DND-41 (cell line): ENCODE measurements around the gene OR10H3.

Experiments used
- ATAC-seq: fragments of 200-7000 bp; cut with Tn5 transposase; 3 replicates; pipeline ENCODE4 v1.9.1; 2021; ENCODE audit warnings: low read depth; ENCODE audit not compliant: insufficient read depth
- DNase-seq: peaks from one replicate; pipeline ENCODE4 v3.0.0-alpha.2; 2020
- H2AFZ ChIP-seq: 2 replicates; pipeline ENCODE4 v1.6.0; 2012; ENCODE audit warnings: low read depth, low read length
- H3K27ac ChIP-seq: 2 replicates; pipeline ENCODE4 v1.5.1; 2012; ENCODE audit warnings: low read length, inconsistent platforms
- H3K27me3 ChIP-seq: fragments of 200-600 bp; sonication (generic); 2 replicates; pipeline ENCODE4 v1.6.0; 2012; ENCODE audit warnings: low read length, mild to moderate bottlenecking, inconsistent platforms; ENCODE audit not compliant: insufficient read depth, poor library complexity
- H3K36me3 ChIP-seq: 2 replicates; pipeline ENCODE4 v1.5.1; 2012; ENCODE audit warnings: low read length, inconsistent platforms; ENCODE audit not compliant: insufficient read depth
- H3K4me1 ChIP-seq: 2 replicates; pipeline ENCODE4 v1.5.1; 2012; ENCODE audit warnings: mild to moderate bottlenecking, low read length; ENCODE audit not compliant: insufficient read depth
- H3K4me2 ChIP-seq: 2 replicates; pipeline ENCODE4 v1.6.0; 2012; ENCODE audit warnings: mild to moderate bottlenecking, moderate library complexity, low read length, inconsistent platforms; ENCODE audit not compliant: insufficient read depth
- H3K4me3 ChIP-seq, 2 experiments: fragments of 200-600 bp in 1 of 2; shearing (Covaris generic) in 1 of 2; 2 replicates each; pipeline ENCODE4 v1.5.1; 2012 to 2016; ENCODE audit warnings: inconsistent platforms in 2 of 2, low read length in 2 of 2, mild to moderate bottlenecking in 2 of 2, low read depth in 1 of 2, moderate library complexity in 1 of 2
- H3K79me2 ChIP-seq: 2 replicates; pipeline ENCODE4 v1.6.0; 2012; ENCODE audit warnings: low read length, inconsistent platforms; ENCODE audit not compliant: insufficient read depth
- H3K9ac ChIP-seq: 2 replicates; pipeline ENCODE4 v1.6.0; 2012; ENCODE audit warnings: low read depth, mild to moderate bottlenecking, inconsistent platforms, low read length, moderate library complexity
- H3K9me3 ChIP-seq: 2 replicates; pipeline ENCODE4 v1.5.1; 2012; ENCODE audit warnings: low read length, moderate library complexity, mild to moderate bottlenecking, inconsistent platforms; ENCODE audit not compliant: insufficient read depth, severe bottlenecking
- H4K20me1 ChIP-seq: 2 replicates; pipeline ENCODE4 v1.6.0; 2012; ENCODE audit warnings: low read length; ENCODE audit not compliant: insufficient read depth
- CTCF ChIP-seq: IDR thresholded peaks from 2 replicates; pipeline ENCODE4 v1.5.1; 2012; ENCODE audit warnings: borderline replicate concordance, low read length, moderate library complexity, mild to moderate bottlenecking; ENCODE audit not compliant: poor library complexity, severe bottlenecking; ENCODE audit errors: extremely low read depth
- EZH2 ChIP-seq: IDR thresholded peaks from 3 replicates; pipeline ENCODE4 v1.6.1; 2012; ENCODE audit warnings: borderline replicate concordance, low read depth, mild to moderate bottlenecking, moderate library complexity, low read length, inconsistent platforms; ENCODE audit not compliant: severe bottlenecking

Gene OR10H3

GRCh38 chr19:15721268-15721667 is 16.5 kb upstream of the OR10H3 start:
- no peak overlapping the region for H3K4me2 ChIP-seq
- no peak overlapping the region for H2AFZ ChIP-seq
- no peak overlapping the region for H3K27ac ChIP-seq
- H3K27me3 ChIP-seq = no peaks in the 10 kb centered on the region
- no peaks in the 10 kb centered on the region for H3K4me1 ChIP-seq
- no peak overlapping the region for H3K9ac ChIP-seq
- H4K20me1 ChIP-seq = peaks cover 3% of the 10 kb centered on the region; the same call in 1 of the 2 replicates
- no peak for TF ChIP-seq CTCF
- TF ChIP-seq EZH2 = no peak
- H3K79me2 ChIP-seq = no peaks in the 10 kb centered on the region
- no peaks in the 10 kb centered on the region for H3K36me3 ChIP-seq
- DNase-seq = no peak
- H3K4me3 ChIP-seq = no peak overlapping the region
- no peak for ATAC-seq
- no peaks in the 10 kb centered on the region for H3K9me3 ChIP-seq

DNA sequence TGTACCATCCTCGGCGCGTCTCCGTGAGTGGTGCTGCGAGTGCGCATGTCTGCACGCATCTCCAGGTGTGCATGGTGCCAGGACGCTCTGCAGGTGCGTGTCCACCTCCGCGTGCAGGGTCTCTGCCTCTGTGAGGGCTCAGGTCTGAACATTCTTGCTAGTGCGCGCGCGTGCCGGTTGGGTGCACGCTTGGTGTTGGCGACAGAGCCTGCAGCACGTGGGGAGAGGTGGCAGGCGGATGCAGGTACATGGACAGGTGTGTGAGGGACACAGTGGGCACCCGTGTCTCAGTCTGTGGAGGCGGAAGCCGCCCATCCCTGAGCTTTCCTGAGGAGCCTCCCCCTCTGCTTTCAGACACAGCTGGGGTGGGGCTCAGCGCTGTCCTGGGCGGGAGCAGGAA is 14.8 kb upstream of the OR10H3 start:
- H3K9me3 ChIP-seq = no peaks in the 10 kb centered on the region
- no peak overlapping the region for H3K27ac ChIP-seq
- H2AFZ ChIP-seq = no peak overlapping the region
- H3K27me3 ChIP-seq = no peaks in the 10 kb centered on the region
- no peaks in the 10 kb centered on the region for H3K4me1 ChIP-seq
- H4K20me1 ChIP-seq = peaks cover 1% of the 10 kb centered on the region; the same call in 1 of the 2 replicates
- no peak overlapping the region for H3K4me2 ChIP-seq
- no peak for DNase-seq
- no peak for ATAC-seq
- no peaks in the 10 kb centered on the region for H3K79me2 ChIP-seq
- TF ChIP-seq EZH2 (no peak), CTCF (no peak)
- no peaks in the 10 kb centered on the region for H3K36me3 ChIP-seq
- H3K4me3 ChIP-seq = no peak overlapping the region
- no peak overlapping the region for H3K9ac ChIP-seq

DNA sequence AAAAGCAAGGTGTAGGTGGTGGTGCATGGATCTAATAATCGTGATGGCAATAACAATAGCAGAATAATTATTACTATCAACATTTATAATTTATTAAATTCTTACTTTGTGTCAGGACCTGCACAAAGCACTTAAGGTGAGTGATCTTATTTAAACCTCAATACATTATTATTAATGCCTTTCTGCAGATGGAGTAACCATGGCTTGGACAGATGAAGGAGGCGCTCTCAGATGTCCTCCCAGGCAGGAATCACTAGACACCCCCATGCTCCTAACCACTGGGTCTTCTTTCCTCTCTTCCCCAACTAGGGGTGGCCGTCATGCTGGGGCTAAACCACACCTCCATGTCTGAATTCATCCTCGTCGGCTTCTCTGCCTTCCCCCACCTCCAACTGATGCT is 10.1 kb upstream of the OR10H3 start, which contains the start of gene OR10H2:
OR10H2 (plus strand) TSS at position 301 of the 400 bp plus-strand sequence; CDS start at position 321, 20 bp downstream.
- no peaks in the 10 kb centered on the region for H3K9me3 ChIP-seq
- TF ChIP-seq EZH2 = no peak
- no peak for TF ChIP-seq CTCF
- no peaks in the 10 kb centered on the region for H3K27me3 ChIP-seq
- H4K20me1 ChIP-seq = no peaks in the 10 kb centered on the region
- ATAC-seq (no peak), DNase-seq (no peak)
- no peaks in the 10 kb centered on the region for H3K4me1 ChIP-seq
- no peak within 1 kb of the TSS for H3K9ac ChIP-seq
- no peak within 1 kb of the TSS for H3K4me2 ChIP-seq
- H3K36me3 ChIP-seq = no peaks in the 10 kb centered on the region
- H2AFZ ChIP-seq = no peak within 1 kb of the TSS
- no peak within 1 kb of the TSS for H3K27ac ChIP-seq
- H3K4me3 ChIP-seq = no peak within 1 kb of the TSS
- no peaks in the 10 kb centered on the region for H3K79me2 ChIP-seq

GRCh38 chr19:15730538-15730937 is 7.2 kb upstream of the OR10H3 start:
- DNase-seq (no peak), ATAC-seq (no peak)
- Histone ChIP-seq H3K9ac (no peak overlapping the region), H3K36me3 (no peaks in the 10 kb centered on the region), H3K79me2 (no peaks in the 10 kb centered on the region), H2AFZ (no peak overlapping the region), H4K20me1 (no peaks in the 10 kb centered on the region), H3K27ac (no peak overlapping the region), H3K27me3 (no peaks in the 10 kb centered on the region), H3K4me3 (no peak overlapping the region), H3K9me3 (no peaks in the 10 kb centered on the region), H3K4me1 (no peaks in the 10 kb centered on the region), H3K4me2 (no peak overlapping the region)
- TF ChIP-seq CTCF = no peak
- no peak for TF ChIP-seq EZH2
